HepG2 (cell line): ENCODE measurements around the gene SPI1. TPM values are rescaled to one million over a fixed set of nuclear protein-coding genes. Genes with fewer than 3 reads are reported as not detected.

Experiments
- ATF7-NPFF ChIP-seq: sonication (generic); formaldehyde crosslinking; IDR thresholded peaks from 2 replicates; pipeline ENCODE4 v1.8.1; 2023; ENCODE audit warnings: mild to moderate bottlenecking, low read depth, missing genetic modification reagents, moderate library complexity
- DNMT3B ChIP-seq: conservative IDR thresholded peaks from 2 replicates; pipeline ENCODE4 v1.6.1; 2016; ENCODE audit warnings: missing biosample characterization, control low read depth
- GABPA ChIP-seq, 2 experiments: IDR thresholded peaks; 2 replicates each; pipeline ENCODE4 v1.6.1; 2011 to 2016; ENCODE audit warnings: low read depth in 2 of 2, low read length in 1 of 2, missing biosample characterization in 1 of 2, missing genetic modification characterization in 1 of 2
- HDAC1 ChIP-seq: sonication (generic); formaldehyde crosslinking; IDR thresholded peaks from 2 replicates; pipeline ENCODE4 v1.5.1; 2020; ENCODE audit warnings: mild to moderate bottlenecking, missing genetic modification reagents
- HOXA3 ChIP-seq: sonication (generic); formaldehyde crosslinking; IDR thresholded peaks from 2 replicates; pipeline ENCODE4 v1.5.0; 2020; ENCODE audit warnings: missing genetic modification reagents
- NR2C2 ChIP-seq: sonication (generic); formaldehyde crosslinking; IDR thresholded peaks from 2 replicates; pipeline ENCODE4 v1.4.0; 2020; ENCODE audit warnings: missing genetic modification reagents, mild to moderate bottlenecking, moderate library complexity, borderline replicate concordance
- PHB2 ChIP-seq: fragments of 450-650 bp; IDR thresholded peaks from 2 replicates; pipeline ENCODE4 v1.6.1; 2018; ENCODE audit not compliant: partially characterized antibody
- RBM22 ChIP-seq: fragments of 200-400 bp; formaldehyde crosslinking; optimal IDR thresholded peaks from 2 replicates; pipeline ENCODE3; 2017; ENCODE audit warnings: mild to moderate bottlenecking, low read length, moderate library complexity
- RXRB ChIP-seq: IDR thresholded peaks from 2 replicates; pipeline ENCODE4 v1.6.1; 2016; ENCODE audit warnings: borderline replicate concordance, missing genetic modification reagents, missing compliant biosample characterization
- SALL2 ChIP-seq: sonication (generic); formaldehyde crosslinking; IDR thresholded peaks from 2 replicates; pipeline ENCODE4 v1.8.1; 2023; ENCODE audit warnings: mild to moderate bottlenecking, missing genetic modification reagents, inconsistent platforms
- YEATS2 ChIP-seq: sonication (generic); formaldehyde crosslinking; IDR thresholded peaks from 2 replicates; pipeline ENCODE4 v1.4.0; 2020; ENCODE audit warnings: missing genetic modification reagents, borderline replicate concordance
- polyA plus RNA-seq, 8 experiments: library from polyadenylated mRNA; depleted of rRNA in 3 of 8; stranded (reverse) in 7 of 8; unstranded in 1 of 8; fragments of >200 nt; fragmentation: Illumina TruSeq in 4 of 8; extraction: Trizol in 4 of 8; gene quantifications; 2 replicates each; pipeline versions ENCODE4 v1.2.1 to v1.2.3, GENCODE V29; 2011 to 2016; ENCODE audit warnings: low read depth in 4 of 8, missing spikeins in 1 of 8, mixed read lengths in 1 of 8; ENCODE audit not compliant: insufficient read depth in 1 of 8
- total RNA-seq, 5 experiments: library from RNA; depleted of rRNA; stranded (reverse); fragments of >200 nt; fragmentation: Illumina TruSeq; extraction: Trizol; gene quantifications; 2 replicates each; pipeline ENCODE4 v1.2.3, GENCODE V29; 2016; ENCODE audit warnings: low read depth in 1 of 5
- TF ChIP-seq, protein P1 (sequence below): sonication (generic); formaldehyde crosslinking; IDR thresholded peaks from 2 replicates; pipeline ENCODE4 v1.4.0; 2020; ENCODE audit warnings: missing genetic modification reagents
- TF ChIP-seq, protein P2 (sequence below): sonication (generic); formaldehyde crosslinking; IDR thresholded peaks from 2 replicates; pipeline ENCODE4 v1.9.0; 2021; ENCODE audit warnings: missing genetic modification reagents, borderline replicate concordance
- TF ChIP-seq, protein P3 (sequence below): sonication (generic); formaldehyde crosslinking; IDR thresholded peaks from 2 replicates; pipeline ENCODE4 v1.4.0; 2020; ENCODE audit warnings: missing genetic modification reagents
- TF ChIP-seq, protein P4 (sequence below): sonication (generic); formaldehyde crosslinking; IDR thresholded peaks from 2 replicates; pipeline ENCODE4 v1.8.1; 2022; ENCODE audit warnings: mild to moderate bottlenecking, missing genetic modification reagents
- TF ChIP-seq, protein P5 (sequence below): sonication (generic); formaldehyde crosslinking; IDR thresholded peaks from 2 replicates; pipeline ENCODE4 v1.5.0; 2020; ENCODE audit warnings: mild to moderate bottlenecking, missing genetic modification reagents, borderline replicate concordance

The SPI1 gene
- total and polyA plus RNA-seq, 2 of the 13 experiments (the other 11 are each of a cell fraction or from before 2014, with no cell fraction given): not detected

DNA sequence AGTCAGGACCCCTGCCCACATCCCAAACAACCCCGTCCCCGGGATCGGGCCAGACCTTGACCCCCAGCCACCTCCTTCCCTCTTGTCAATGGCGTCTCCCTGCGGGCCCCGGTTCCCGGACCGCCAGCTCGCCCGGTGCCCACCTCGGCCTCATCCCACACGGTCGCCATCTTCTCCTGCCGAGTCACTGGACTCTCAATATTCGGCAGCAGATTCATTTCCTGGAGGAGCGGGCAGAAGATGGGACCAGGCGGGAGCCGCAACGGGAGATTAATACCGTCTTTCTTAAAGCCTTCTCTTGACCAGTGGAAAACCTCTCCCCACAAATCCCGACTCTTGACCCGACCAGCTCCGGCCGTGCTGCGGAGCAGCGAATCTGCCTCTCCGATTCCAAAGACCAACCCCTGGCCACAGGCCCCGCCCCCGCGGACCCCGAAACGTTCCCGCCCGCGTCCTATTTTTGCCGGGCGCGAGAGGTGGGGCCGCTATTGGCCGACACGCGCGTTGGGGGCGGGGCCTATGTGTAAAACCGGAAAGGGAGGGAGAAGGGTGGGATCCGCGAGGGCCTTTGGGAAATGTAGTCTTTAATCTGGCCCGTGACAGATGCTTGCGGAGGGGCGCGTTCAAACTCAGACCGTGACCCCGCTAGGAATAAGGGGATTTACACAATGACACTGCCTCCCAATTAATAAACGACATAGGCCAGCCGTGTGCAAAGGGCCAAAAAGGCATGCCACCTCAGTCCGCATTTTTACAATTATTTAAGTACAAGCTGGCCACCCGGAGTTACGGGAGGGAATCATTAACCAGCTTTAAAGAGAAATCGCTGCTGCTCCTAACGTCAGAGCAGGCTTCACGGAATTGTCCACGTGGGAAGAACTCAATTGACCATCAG, 48.0 kb upstream of the SPI1 start, which contains the start of gene PSMC3 (continued):
- peak; percentile 79 for TF ChIP-seq NR2C2
- TF ChIP-seq PHB2: no peak
- TF ChIP-seq, protein P1, sequence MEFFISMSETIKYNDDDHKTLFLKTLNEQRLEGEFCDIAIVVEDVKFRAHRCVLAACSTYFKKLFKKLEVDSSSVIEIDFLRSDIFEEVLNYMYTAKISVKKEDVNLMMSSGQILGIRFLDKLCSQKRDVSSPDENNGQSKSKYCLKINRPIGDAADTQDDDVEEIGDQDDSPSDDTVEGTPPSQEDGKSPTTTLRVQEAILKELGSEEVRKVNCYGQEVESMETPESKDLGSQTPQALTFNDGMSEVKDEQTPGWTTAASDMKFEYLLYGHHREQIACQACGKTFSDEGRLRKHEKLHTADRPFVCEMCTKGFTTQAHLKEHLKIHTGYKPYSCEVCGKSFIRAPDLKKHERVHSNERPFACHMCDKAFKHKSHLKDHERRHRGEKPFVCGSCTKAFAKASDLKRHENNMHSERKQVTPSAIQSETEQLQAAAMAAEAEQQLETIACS: no peak
- TF ChIP-seq GABPA (IDR thresholded peaks at IDR 0.05; ENCODE audit: low read depth, low read length): peak; percentile 74
- TF ChIP-seq GABPA (CRISPR knock-in tag; IDR thresholded peaks at IDR 0.05; ENCODE audit: low read depth): peak; percentile 95
- TF ChIP-seq DNMT3B (CRISPR knock-in tag): no peak
- 0 out of 2 replicates have a peak, but pooled peaks have one; percentile 22 for TF ChIP-seq RXRB (CRISPR knock-in tag)
- peak; percentile 66; the same call in 1 of the 2 replicates for TF ChIP-seq HDAC1 (CRISPR knock-in tag)
- TF ChIP-seq RBM22: no peak
- 0 out of 2 replicates have a peak, but pooled peaks have one; percentile 22 for TF ChIP-seq ATF7-NPFF (CRISPR knock-in tag)
- TF ChIP-seq SALL2: peak; percentile 68
- peak; percentile 64; the same call in 1 of the 2 replicates for TF ChIP-seq YEATS2 (CRISPR knock-in tag)
- TF ChIP-seq, protein P2, sequence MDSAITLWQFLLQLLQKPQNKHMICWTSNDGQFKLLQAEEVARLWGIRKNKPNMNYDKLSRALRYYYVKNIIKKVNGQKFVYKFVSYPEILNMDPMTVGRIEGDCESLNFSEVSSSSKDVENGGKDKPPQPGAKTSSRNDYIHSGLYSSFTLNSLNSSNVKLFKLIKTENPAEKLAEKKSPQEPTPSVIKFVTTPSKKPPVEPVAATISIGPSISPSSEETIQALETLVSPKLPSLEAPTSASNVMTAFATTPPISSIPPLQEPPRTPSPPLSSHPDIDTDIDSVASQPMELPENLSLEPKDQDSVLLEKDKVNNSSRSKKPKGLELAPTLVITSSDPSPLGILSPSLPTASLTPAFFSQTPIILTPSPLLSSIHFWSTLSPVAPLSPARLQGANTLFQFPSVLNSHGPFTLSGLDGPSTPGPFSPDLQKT (CRISPR knock-in tag): no peak
- TF ChIP-seq, protein P3, sequence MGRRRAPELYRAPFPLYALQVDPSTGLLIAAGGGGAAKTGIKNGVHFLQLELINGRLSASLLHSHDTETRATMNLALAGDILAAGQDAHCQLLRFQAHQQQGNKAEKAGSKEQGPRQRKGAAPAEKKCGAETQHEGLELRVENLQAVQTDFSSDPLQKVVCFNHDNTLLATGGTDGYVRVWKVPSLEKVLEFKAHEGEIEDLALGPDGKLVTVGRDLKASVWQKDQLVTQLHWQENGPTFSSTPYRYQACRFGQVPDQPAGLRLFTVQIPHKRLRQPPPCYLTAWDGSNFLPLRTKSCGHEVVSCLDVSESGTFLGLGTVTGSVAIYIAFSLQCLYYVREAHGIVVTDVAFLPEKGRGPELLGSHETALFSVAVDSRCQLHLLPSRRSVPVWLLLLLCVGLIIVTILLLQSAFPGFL: no peak
- peak; percentile 79 for TF ChIP-seq HOXA3 (CRISPR knock-in tag)
- TF ChIP-seq, protein P4, sequence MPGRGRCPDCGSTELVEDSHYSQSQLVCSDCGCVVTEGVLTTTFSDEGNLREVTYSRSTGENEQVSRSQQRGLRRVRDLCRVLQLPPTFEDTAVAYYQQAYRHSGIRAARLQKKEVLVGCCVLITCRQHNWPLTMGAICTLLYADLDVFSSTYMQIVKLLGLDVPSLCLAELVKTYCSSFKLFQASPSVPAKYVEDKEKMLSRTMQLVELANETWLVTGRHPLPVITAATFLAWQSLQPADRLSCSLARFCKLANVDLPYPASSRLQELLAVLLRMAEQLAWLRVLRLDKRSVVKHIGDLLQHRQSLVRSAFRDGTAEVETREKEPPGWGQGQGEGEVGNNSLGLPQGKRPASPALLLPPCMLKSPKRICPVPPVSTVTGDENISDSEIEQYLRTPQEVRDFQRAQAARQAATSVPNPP (CRISPR knock-in tag): no peak
- TF ChIP-seq, protein P5, sequence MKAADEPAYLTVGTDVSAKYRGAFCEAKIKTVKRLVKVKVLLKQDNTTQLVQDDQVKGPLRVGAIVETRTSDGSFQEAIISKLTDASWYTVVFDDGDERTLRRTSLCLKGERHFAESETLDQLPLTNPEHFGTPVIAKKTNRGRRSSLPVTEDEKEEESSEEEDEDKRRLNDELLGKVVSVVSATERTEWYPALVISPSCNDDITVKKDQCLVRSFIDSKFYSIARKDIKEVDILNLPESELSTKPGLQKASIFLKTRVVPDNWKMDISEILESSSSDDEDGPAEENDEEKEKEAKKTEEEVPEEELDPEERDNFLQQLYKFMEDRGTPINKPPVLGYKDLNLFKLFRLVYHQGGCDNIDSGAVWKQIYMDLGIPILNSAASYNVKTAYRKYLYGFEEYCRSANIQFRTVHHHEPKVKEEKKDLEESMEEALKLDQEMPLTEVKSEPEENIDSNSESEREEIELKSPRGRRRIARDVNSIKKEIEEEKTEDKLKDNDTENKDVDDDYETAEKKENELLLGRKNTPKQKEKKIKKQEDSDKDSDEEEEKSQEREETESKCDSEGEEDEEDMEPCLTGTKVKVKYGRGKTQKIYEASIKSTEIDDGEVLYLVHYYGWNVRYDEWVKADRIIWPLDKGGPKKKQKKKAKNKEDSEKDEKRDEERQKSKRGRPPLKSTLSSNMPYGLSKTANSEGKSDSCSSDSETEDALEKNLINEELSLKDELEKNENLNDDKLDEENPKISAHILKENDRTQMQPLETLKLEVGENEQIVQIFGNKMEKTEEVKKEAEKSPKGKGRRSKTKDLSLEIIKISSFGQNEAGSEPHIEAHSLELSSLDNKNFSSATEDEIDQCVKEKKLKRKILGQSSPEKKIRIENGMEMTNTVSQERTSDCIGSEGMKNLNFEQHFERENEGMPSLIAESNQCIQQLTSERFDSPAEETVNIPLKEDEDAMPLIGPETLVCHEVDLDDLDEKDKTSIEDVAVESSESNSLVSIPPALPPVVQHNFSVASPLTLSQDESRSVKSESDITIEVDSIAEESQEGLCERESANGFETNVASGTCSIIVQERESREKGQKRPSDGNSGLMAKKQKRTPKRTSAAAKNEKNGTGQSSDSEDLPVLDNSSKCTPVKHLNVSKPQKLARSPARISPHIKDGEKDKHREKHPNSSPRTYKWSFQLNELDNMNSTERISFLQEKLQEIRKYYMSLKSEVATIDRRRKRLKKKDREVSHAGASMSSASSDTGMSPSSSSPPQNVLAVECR (CRISPR knock-in tag): peak; percentile 83
- TF ChIP-seq, all 625 proteins: peak for 220
